ENCODE data around the gene SLC6A8.

DNA sequence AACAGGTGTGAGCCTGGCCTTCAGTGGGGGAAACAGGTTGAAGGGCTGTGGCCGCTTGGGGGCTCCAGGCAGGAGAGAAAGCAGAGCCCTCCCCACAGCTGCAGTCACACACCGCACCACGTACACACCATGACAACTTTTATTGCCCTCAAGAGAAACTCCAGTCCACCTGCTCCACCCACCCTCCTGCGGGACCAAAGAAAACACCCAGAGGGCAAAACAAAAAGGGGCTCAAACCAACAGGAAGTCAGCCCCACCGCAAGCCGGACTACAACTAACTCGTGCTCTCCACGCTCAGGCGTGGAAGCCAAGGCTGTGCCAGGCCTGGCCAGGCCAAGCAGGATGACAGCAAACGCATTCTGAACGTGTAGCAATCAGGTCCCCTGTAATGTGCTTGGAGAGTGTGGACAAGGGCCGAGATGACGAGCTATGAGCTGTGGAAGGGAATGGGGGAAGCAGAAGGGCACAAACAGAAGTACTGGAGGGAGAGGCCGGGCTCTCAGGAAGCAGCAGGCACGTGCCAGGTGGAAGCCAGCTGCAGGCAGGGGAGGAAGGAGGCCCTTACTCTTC, 12.7 kb downstream of the SLC6A8 start:
- TF ChIP-seq TAF1 (IDR thresholded peaks at IDR 0.05; ENCODE audit: low read depth) (no peak), CREB1 (IDR thresholded peaks at IDR 0.05; ENCODE audit: low read depth) (no peak), CEBPB (IDR thresholded peaks at IDR 0.05) (no peak), YY1 (IDR thresholded peaks at IDR 0.05; ENCODE audit: low read depth) (no peak), NFIC (IDR thresholded peaks at IDR 0.05) (no peak), FOXM1 (IDR thresholded peaks at IDR 0.05; ENCODE audit: borderline replicate concordance, low read depth) (no peak), ZBTB7A (IDR thresholded peaks at IDR 0.05; ENCODE audit: low read depth) (no peak), RAD21 (IDR thresholded peaks at IDR 0.05; ENCODE audit: low read depth) (no peak), EP300 (IDR thresholded peaks at IDR 0.05; ENCODE audit: borderline replicate concordance) (no peak), EGR1 (IDR thresholded peaks at IDR 0.05) (no peak), TCF12 (IDR thresholded peaks at IDR 0.05; ENCODE audit: low read depth) (no peak)
- TF ChIP-seq, protein P1, sequence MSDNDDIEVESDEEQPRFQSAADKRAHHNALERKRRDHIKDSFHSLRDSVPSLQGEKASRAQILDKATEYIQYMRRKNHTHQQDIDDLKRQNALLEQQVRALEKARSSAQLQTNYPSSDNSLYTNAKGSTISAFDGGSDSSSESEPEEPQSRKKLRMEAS (IDR thresholded peaks at IDR 0.05): no peak
- TF ChIP-seq, protein P2, sequence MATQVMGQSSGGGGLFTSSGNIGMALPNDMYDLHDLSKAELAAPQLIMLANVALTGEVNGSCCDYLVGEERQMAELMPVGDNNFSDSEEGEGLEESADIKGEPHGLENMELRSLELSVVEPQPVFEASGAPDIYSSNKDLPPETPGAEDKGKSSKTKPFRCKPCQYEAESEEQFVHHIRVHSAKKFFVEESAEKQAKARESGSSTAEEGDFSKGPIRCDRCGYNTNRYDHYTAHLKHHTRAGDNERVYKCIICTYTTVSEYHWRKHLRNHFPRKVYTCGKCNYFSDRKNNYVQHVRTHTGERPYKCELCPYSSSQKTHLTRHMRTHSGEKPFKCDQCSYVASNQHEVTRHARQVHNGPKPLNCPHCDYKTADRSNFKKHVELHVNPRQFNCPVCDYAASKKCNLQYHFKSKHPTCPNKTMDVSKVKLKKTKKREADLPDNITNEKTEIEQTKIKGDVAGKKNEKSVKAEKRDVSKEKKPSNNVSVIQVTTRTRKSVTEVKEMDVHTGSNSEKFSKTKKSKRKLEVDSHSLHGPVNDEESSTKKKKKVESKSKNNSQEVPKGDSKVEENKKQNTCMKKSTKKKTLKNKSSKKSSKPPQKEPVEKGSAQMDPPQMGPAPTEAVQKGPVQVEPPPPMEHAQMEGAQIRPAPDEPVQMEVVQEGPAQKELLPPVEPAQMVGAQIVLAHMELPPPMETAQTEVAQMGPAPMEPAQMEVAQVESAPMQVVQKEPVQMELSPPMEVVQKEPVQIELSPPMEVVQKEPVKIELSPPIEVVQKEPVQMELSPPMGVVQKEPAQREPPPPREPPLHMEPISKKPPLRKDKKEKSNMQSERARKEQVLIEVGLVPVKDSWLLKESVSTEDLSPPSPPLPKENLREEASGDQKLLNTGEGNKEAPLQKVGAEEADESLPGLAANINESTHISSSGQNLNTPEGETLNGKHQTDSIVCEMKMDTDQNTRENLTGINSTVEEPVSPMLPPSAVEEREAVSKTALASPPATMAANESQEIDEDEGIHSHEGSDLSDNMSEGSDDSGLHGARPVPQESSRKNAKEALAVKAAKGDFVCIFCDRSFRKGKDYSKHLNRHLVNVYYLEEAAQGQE (IDR thresholded peaks at IDR 0.05; ENCODE audit: low read depth): no peak
- TF ChIP-seq, protein P3, sequence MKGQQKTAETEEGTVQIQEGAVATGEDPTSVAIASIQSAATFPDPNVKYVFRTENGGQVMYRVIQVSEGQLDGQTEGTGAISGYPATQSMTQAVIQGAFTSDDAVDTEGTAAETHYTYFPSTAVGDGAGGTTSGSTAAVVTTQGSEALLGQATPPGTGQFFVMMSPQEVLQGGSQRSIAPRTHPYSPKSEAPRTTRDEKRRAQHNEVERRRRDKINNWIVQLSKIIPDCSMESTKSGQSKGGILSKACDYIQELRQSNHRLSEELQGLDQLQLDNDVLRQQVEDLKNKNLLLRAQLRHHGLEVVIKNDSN (IDR thresholded peaks at IDR 0.05): no peak

All from Ishikawa (cell line).